Stimulated activated naive CD4-positive, alpha-beta T cell (primary cell): Measurements from ENCODE around the gene TNFRSF11A.

Experiments
- DNase-seq, 6 experiments: peaks; one replicate each; lab custom pipeline; 2025; lab: John Stamatoyannopoulos, UW

TNFRSF11A gene

DNA sequence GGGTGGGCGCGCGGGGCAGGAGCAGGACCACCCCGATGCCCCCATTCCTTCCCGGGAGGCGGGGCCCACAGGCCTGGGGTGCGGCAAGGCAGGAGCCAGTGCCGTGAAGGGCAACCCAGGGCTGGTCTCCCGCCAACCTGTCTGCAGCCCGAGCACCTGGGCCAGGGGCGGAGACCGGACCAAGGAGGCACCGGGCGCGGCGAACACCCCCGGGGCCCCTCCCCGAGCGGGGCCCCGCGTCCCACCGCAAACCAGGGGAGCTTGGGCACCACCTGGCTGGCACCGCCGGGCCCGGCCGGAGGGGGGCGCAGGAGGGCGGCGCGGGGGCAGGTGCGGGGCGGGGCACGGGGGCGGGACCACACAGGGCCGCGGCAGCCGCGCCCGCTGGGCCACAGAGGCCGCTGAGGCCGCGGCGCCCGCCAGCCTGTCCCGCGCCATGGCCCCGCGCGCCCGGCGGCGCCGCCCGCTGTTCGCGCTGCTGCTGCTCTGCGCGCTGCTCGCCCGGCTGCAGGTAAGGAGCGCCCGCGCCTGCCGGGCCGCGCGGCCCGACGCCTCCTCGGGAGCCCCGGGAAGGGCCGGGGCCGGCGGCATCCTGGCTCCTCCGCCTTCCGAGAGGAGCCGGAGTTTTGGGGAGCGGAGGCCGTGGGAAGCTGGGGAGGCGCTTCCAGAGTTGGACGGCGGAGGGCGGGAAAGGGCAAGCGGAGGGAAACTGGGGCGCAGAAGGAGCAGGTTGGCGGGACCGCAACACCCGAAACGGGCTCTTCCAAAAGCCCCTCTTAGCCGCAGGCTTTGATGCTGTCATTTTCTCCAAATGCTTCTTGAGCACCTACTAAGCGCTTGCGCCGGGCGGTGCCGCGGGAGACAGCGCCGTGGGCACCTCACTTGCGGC, at the start of gene TNFRSF11A:
TNFRSF11A (plus strand) TSS at position 394 of the 889 bp plus-strand sequence; CDS start at position 437, 43 bp downstream.
- DNase-seq: peak in 5 of 6 experiments; percentile 29 to 49 (median 48)

DNA sequence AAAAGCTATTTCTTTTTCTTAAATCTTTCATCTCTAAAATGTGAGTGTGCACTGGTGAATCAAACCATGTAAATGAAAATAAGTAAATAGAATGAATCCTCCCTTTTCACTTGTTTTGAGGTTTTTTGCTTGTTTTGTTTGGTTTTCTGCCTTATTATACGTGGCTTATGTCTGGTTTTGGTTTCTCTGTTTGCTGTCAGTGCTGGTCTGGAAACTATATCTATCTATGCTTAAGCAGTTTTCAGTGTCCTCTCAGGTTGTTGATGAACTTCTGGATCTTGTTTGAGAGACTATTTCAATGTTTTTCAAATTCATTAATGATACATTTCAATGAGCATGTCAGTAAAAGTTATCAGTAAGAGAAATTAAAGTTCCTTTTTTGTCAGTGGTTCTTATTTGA, 48.1 kb upstream of the TNFRSF11A start:
- no peak for DNase-seq

DNA sequence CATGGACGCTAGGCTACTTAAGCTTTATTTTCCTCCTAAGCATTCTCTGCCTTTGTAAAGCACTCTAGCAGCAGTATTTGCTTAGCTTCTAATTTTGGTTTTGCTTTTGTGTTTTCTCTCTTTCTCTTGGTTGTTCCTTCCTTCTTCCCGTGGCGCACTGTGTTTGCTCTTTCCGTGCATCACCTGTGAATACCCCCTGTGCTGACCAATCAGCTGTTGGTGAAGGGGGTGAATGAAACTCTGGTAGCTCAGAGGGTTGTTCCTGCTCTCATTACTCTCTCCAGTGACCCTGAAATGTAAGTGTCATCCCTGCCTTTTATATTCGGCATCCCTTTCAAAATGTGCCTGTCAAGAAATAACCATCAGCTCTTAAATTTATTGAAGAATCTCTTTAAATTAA, 45.5 kb upstream of the TNFRSF11A start:
- no peak for DNase-seq

DNA sequence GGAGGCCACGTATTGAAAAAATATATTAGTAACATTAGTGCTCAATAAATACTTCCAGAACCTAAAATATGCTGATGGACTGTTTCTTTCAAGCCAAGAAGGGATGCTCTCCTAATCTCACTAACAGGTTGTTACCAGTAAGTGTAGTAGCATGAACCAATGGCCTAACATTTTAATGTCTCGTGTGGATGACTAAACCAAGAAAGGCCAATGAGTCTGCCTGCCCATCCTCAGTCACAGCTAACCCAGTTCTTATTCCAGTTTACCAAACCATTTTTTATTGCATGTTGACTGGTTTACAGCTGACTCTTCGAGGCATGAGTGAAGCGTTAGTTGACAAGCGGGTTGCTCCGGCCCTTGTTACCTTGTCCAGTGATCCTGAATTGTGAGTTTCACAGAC, 45.1 kb upstream of the TNFRSF11A start:
- no peak for DNase-seq

DNA sequence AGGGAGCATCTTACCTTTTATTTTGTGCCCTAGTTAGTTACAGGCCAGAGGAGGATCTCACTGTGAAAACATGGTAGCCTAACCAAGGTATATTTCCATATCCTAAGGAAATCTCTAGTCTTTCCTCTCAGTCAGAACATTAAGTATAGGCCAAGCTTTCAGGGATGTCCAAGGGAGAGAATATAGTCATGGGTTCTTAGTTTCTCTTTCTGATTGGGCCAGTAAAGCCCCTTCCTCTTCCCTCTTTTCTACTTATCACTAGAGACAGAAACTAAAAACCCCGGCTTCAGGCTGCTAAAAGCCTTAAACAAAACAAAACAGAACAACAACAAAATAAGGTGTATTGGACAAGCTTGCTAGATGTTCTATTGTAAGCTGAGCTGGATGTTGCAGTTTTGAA, 44.3 kb upstream of the TNFRSF11A start:
- no peak for DNase-seq

DNA sequence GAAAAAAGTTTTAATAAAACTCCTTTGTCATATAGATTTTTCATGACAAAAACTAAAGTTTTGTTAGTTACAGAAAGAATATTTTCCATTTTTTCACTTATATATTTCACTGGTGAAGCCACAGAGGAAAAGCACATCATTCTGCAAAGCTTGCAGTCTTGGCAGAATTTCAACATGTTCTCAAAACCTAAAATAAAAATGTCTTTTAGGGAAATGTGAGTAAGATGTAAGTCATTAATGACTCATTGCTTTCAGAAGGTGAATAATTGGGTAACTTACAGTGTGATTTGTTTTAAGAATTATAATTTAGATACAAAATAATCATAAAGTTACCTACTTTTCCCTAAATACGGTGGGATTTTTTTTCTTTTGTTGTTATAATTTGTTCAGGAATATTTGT, 43.4 kb upstream of the TNFRSF11A start:
- DNase-seq: no peak

DNA sequence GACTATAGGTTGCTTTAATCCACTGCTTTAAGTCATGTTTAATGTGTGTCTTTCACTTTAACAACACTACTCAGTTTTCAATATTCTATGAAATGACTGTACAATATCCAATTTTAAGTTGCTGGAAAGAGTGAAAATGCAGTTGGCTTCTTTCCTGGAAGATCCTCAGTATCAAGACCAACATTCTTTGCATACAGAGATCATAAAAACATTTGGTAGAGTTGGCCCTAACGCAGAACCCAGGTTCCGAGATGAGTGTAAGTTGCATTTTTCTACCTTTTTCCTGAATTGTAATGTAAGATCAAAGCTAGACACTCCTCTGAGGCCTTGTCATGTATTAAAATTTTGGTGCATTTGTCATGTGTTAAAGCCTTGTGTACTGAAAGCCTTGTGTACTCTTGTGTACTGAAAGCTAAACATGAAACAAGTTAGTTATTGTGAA, 42.9 kb upstream of the TNFRSF11A start:
- DNase-seq: no peak

DNA sequence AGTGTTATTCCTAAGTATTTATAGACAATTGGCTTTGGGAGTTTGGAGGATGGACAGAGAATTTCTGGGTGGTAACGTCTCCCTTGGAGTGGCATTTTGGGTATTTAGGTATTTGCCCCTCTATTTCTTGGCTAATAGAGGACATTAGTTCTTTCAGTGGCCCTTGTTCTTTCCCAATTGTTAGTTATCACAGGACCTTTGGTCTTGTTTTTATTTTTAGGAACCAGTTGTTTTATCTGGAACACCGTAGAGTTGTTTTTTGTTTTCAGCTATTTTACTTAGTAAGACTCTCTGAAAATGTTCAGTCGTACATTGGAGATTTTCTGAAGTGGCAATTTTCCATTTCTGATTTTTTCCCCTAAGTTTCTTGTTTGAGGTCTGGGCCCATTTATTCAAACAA, 40.5 kb upstream of the TNFRSF11A start:
- no peak for DNase-seq

DNA sequence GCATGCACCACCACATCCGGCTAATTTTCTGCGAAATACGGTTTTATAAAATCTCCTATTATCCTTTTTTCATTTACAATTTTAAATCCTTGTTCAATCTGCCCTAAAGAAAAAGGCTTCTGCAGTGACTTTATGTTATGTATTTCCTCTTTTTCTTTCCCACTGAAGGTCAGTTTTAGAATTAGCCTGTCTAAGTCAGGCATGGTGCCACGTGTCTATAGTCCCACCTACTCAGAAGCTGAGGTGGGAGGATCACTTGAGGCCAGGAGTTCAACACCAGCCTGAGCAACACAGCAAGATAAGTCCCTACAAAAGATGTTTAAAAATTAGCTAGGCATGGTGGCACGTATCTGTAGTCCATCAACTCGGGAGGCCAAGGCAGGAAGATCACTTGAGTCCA, 39.8 kb upstream of the TNFRSF11A start:
- no peak for DNase-seq

DNA sequence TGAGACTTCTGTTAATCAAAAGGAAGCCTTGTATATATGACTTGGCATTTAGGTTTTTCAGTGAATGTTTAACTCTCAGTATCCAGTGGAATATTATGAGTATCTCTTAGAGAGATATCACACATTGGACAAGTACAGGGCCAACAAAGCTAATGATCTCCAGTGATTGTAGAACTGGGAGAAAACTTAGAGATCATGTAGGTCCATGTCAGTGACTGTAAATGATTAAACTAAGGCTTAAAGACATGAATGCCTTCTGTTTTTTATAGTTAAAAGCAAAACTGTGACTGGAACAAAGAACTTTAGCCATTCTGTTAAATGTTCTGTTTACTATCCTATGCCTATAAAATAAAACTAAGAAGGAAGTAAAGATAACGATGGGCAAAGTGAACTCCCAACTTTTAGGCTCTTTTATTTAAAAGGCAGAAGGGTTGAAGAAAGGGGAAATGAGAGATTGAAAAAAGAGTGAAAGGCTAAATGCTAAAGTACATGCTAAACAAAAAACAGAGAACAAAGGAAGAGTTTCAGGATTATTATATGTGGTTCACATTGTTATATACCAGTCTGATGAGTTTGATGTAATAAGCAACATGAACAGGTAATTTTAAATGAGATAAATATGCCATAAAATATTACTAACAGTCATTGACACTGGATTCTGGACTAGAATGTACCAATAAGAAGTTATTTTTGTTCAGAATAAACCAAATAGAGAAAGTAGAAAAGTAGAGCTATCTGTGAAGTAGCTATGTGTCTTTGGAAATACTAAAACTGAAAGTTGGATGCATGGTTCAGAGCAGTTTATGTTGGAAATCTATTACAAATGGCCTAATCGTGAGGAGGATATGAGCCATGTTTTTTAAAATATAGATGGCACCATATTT, 37.1 kb upstream of the TNFRSF11A start:
- no peak for DNase-seq

DNA sequence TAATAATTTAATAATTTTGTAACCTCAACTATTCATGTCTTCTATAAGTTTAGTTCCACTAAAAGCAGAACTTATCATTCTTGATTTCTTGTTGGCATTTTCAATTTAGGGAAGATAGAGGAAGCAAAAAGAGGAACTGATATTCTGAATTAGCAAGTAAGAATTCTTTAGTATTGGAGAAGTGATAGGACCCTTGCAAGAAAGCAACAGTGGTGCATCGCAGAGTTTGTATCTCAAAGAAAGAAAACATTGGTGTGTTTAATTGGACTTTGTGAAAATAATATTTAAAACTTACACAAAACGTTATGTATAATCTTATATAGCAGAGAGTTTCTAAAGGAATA, 36.5 kb upstream of the TNFRSF11A start:
- DNase-seq: no peak

DNA sequence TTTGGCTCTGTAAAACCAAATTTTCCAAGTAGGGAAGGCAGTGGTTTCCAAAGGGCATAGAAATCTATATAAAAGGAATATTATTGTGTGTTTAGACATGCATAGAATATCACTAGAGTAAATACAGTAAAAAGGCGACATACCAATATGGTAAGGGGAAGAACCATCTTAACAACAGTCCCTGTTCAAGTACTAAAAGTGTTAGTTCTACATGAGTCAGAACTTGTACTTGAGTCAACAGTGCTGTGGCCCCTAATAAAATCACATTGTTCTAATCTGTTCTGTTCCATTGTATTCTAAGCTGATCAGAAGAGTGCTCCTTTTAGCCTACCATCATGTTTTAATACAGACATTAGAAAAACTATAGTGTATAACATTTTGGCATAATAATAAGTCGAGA, 36.1 kb upstream of the TNFRSF11A start:
- no peak for DNase-seq

DNA sequence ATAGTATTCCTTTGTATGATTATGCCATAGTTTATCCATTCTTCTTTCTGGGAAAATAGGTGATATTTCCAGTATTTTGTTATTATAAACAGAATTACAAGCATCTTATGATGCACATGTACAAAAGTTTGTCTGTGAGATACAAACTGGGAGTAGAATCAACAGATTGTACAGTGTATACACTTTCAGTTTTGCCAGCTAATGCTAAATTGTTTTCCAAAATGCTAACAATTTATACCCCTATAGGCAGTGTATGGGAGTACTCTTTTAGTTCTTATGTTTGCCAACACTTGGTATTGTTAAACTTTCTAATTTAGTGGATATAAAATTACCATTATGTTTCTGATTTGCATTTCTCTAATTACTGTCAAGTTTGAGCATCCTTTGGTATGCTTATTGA, 31.0 kb upstream of the TNFRSF11A start:
- no peak for DNase-seq

DNA sequence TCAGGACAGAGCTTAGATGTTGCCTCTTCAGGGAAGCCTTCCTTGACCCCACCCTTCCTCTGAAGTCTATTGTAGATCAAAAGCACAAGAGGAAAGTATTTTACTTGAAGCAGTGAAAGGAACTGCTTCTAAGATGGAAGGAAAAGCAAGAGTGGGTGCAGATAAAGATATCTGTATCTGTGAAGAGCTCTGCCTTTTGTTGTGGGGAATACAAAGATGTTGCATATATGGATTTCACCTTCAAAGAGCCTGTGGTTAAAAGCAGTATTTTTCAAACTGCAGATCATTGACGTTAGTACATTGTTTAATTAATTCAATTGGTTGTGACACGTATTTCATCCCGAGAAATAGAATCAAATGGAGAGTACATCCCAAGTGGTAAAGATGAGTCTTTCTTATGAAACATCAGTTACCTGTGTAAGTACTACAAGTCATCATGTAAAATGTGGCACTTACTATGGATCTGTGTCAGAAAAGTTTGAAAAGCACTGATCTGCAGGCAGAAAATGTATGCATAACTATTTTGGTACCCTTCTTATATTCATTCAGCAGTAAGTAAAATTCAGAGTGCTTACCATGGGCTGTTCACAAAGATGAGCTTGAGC, 24.6 kb upstream of the TNFRSF11A start:
- peak in 2 of 6 experiments; percentile 9 to 20 for DNase-seq

DNA sequence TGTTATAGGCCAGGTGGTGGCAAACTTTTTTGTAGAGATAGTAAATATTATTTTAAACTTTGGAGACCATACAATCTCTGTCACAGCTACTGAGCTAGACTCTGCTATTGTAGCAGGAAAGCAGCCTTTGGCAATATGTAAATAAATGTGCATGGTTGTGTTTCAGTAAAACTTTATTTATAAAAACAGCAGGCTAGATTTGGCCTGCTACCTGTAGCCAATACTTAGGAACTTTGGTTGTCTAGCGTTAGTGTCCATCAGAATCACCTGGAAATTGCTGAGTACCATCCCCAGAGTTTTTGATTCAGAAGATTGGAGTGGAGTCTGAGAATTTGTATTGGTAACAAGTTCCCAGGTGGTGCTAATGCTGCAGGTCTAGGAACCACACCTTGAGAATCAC, 23.8 kb upstream of the TNFRSF11A start:
- DNase-seq: no peak

DNA sequence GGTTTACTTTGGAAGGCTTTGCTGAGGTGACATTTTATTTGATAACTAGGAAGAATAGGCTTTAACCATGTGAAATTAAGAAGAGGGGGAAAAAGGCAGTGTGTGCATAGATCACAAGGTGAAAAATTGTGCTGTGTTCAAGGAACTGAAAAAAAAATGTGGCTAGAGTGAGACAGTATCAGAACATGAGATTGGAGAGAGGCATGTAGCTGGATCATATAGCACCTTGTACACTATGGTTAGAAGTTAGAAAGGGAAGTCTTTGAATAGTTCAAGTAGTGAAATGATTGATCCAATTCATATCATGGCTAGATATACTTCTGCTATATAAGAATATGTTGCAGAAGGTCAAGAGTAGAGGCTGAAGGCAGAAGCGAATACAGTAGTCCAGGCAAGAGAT, 12.3 kb upstream of the TNFRSF11A start:
- DNase-seq: no peak

DNA sequence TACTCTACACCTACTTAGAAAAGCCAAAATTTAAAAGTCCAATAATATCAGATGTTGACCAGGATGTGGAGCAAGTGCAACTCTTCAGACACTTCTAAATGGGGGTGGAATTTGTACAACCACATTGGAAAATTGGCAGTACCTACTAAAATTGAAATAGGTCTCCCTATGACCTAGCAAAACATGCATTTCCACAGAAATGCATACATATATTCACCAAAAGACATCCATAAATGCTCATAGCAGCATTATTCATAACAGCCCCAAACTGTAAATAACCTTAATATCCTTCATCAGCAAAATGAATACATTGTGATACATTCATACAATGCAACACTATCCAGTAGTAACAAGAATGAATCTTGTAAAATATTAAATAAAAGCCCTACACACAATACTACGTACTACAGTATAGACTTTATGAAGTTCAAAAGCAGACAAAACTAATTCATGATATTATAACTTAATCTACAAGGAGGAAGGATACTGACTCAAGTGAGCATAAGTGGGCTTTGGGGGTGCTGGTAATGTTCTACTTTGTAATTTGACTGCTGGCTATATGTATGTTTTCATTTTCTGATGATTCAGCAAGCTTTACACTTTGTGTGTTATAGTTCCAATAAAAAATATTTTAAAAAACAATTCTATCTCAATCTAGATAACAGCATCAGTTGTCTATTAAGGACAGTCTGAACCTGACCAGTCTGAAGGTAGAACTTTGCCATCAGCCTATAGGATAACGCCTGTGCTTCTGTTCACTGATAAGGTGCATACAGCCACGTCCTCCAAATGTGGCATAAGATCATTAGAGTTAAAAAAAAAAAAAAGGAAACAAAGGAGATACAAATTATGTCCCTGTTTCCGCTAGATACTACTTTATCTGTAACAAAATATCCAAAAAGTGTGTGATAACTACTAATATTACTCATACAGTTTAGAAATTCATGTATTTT, 6.6 kb upstream of the TNFRSF11A start:
- no peak for DNase-seq

DNA sequence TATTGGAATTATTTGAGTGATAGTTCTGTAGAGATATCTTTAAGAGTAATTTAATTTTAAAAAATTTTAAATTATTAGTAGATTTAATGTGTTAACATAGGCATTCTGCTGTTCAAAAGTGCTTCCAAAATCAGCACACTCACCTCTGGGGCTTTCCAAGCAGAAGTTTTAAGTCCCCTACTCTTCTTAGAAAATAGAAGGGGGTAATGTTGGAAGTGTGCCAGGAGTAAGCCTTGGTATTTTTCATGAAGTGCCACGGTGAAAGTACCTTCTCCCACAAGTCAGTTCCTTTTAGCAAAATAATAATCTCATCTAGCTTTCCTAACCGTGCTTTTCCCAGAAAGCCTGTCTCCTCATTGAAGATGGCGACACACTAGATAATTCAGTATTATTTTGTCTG, 3.9 kb upstream of the TNFRSF11A start:
- no peak for DNase-seq

DNA sequence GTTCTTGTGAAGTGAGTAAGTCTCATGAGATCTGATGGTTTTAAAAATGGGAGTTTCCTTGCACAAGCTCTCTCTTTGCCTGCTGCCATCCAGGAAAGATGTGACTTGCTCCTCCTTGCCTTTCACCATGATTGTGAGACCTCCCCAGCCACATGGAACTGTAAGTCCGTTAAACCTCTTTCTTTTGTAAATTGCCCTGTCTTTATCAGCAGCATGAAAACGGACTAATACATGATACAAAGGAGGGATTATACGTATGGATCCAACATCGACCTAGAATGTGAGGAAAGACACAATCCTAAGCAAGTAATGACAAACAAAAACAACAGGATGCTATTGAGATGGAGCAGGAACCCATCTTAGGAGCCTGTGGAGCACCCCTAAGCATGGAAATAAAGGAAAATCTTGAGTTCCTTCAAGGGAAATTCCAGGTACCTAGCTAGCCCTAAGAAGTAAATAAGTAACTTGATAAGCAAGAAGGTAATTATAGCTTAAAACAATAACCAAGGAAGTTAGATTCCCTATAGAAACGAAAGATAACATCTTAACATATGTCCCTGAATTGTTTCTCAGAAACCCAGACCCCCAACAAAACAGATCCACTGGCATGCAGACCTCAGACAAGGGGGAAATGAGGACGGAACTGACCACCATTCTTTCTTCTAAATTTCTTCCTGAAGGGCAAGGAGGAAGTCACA, 1.5 kb upstream of the TNFRSF11A start:
- no peak for DNase-seq

DNA sequence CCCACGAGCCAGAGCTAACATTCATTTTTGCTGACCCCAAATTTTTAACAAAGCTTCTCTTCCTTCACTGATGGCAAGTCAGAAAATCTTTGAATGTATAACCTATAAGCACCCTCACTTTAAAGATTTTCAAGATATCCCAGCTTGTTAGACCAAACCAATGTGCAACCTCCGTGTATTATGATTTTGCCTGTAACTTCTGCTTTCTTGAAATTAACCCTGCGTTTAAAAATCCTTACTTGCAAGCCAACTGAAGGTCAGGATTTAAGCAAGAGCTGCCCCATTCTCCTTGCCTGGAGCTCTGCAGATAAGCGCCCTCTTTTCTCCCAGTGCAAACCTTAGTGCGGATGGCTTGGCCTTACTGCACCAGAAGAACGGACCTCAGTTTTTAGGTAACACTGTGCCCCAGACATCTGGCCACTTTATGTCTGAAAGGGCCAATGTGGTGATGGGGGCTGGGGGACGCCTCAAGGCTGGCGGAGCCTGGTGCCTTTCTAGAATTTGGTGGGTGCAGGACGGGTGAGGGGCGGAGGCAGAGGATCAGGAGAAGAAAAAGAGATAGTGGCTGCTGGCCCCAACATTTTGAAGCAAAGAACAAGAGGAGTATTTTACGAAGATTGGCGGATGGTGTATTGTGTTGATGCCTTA, 805 bp upstream of the TNFRSF11A start:
- peak in 1 of 6 experiments; percentile 15 for DNase-seq
